Skeletal muscle tissue (tissue), 4 donors: Measurements from ENCODE around the gene NRP1. TPM values are rescaled to one million over a fixed set of nuclear protein-coding genes. Genes with fewer than 3 reads are reported as not detected.

Experiments
- H3K27ac ChIP-seq: one replicate; pipeline ENCODE4 v1.7.0; 2013; ENCODE audit warnings: mild to moderate bottlenecking, low read depth, low read length, inconsistent platforms
- H3K27me3 ChIP-seq, 3 donors: one replicate each; pipeline ENCODE4 v1.7.0; 2013; ENCODE audit warnings: low read length in 3 of 3; ENCODE audit not compliant: control insufficient read depth in 3 of 3, insufficient read depth in 3 of 3
- H3K36me3 ChIP-seq, 3 donors: one replicate each; pipeline ENCODE4 v1.7.0; 2013; ENCODE audit warnings: low read length in 3 of 3; ENCODE audit not compliant: control insufficient read depth in 3 of 3, insufficient read depth in 3 of 3
- H3K4me1 ChIP-seq, 3 donors: one replicate each; pipeline ENCODE4 v1.7.0; 2013; ENCODE audit warnings: low read length in 3 of 3, mild to moderate bottlenecking in 3 of 3; ENCODE audit not compliant: control insufficient read depth in 3 of 3, insufficient read depth in 3 of 3
- H3K4me3 ChIP-seq, 3 donors: one replicate each; pipeline ENCODE4 v1.7.0; 2013; ENCODE audit warnings: low read length in 3 of 3
- H3K9ac ChIP-seq, 3 donors: one replicate each; pipeline ENCODE4 v1.7.0; 2013; ENCODE audit warnings: low read length in 3 of 3, mild to moderate bottlenecking in 3 of 3, moderate library complexity in 2 of 3, low read depth in 1 of 3
- H3K9me3 ChIP-seq, 3 donors: one replicate each; pipeline ENCODE4 v1.7.0; 2013; ENCODE audit warnings: low read length in 3 of 3; ENCODE audit not compliant: control insufficient read depth in 3 of 3
- total RNA-seq: library from RNA; depleted of rRNA; stranded (reverse); fragments of >200 nt; gene quantifications from one replicate; pipeline ENCODE4 v1.2.3, GENCODE V29; 2014
- donor health status: Osteomylitis.

The NRP1 gene
- total RNA-seq, 1 donor from 2014 or later: 120 TPM

GRCh38 chr10:33189808-33190207 is 144.7 kb downstream of the NRP1 start:
- Histone ChIP-seq H3K27me3 (no peaks in the 10 kb centered on the region), H3K27ac (no peak overlapping the region), H3K9ac (no peak overlapping the region), H3K9me3 (no peaks in the 10 kb centered on the region), H3K4me3 (no peak overlapping the region), H3K36me3 (peaks cover 18 to 42% (median 27%) of the 10 kb centered on the region in 3 donors), H3K4me1 (peaks cover 0 to 4% (median 4%) of the 10 kb centered on the region in 3 donors)

- H3K4me3 ChIP-seq: no peak overlapping the region
- H3K27ac ChIP-seq: no peak overlapping the region
- no peak overlapping the region for H3K9ac ChIP-seq
- no peaks in the 10 kb centered on the region for H3K9me3 ChIP-seq
- peaks cover 0 to 4% (median 4%) of the 10 kb centered on the region in 3 donors for H3K4me1 ChIP-seq
- H3K27me3 ChIP-seq: no peaks in the 10 kb centered on the region
- peaks cover 20 to 42% (median 28%) of the 10 kb centered on the region in 3 donors for H3K36me3 ChIP-seq
These were observed 145.1 kb downstream of the NRP1 start for GRCh38 chr10:33189363-33189762.

DNA sequence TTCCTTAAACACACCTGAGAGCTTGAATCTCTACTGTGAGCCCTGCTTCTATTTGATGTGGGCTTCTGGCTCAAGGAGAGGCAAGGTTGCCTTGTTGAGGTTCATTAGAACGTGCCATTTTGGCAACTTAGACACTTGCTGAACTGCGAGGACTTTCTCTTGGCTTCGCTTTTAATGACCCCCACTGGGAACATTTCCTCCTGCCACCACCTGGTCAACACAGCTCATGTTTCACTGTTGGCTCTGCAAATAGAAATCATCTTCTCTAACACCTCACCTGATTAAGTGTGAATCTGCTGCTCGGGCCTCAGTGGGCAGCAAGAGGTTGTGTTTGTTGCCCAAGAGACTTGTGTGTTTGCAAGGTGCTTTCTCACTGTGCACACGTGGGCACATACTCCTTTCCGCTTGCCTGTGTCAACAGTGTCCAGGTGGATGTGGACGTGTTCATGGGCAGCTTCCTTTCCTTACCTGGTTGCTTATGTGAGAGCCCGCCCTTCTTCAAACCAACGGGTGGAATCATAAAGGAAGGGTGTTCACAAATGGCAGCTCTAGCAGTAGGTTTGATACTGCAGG is 147.0 kb downstream of the NRP1 start:
- Histone ChIP-seq H3K36me3 (peaks cover 24 to 54% (median 33%) of the 10 kb centered on the region in 3 donors), H3K4me3 (no peak overlapping the region), H3K9ac (no peak overlapping the region), H3K4me1 (peaks cover 0 to 4% (median 0%) of the 10 kb centered on the region in 3 donors), H3K27ac (no peak overlapping the region), H3K27me3 (no peaks in the 10 kb centered on the region), H3K9me3 (no peaks in the 10 kb centered on the region)

DNA sequence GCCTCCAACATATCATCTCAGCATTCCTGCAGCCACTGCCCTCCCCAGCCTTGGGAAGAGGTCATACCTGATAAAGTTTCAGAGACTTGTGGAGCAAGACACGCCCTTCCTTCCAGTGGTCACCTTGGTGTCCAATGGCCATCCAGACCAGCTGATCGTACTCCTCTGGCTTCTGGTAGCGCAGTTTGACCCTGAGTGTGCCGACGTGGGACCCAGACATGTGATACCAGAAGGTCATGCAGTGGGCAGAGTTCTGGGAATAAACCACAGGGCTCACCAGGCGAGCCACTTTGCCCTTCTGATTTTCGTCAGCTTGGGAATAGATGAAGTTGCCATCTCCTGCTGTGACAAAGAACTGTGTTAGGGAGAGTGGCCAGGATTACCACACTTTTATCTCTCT is 148.3 kb downstream of the NRP1 start:
- Histone ChIP-seq H3K4me1 (peaks cover 0 to 4% (median 0%) of the 10 kb centered on the region in 3 donors), H3K9ac (no peak overlapping the region), H3K36me3 (peaks cover 32 to 56% (median 45%) of the 10 kb centered on the region in 3 donors), H3K27ac (no peak overlapping the region), H3K27me3 (no peaks in the 10 kb centered on the region), H3K9me3 (no peaks in the 10 kb centered on the region), H3K4me3 (no peak overlapping the region)

DNA sequence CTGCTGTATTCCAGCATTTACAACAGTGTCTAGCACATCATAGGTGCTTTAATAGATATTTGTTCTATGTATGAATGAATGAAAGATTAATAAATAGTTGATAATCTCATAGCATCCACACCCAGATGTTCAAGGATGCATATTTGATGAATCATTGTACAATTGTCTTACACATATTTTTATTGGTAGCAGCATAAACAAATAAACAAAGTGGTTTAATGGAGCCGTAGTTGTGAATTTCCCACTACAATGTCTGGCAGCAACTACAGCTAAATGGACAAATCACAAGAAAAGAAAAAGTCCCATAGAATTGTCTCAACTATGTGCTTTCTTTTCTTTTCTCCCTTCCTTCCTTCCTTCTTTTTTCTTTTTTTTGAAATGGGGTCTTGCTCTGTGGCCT is 150.8 kb downstream of the NRP1 start:
- no peaks in the 10 kb centered on the region for H3K27me3 ChIP-seq
- no peak overlapping the region for H3K4me3 ChIP-seq
- H3K9me3 ChIP-seq: no peaks in the 10 kb centered on the region
- H3K36me3 ChIP-seq: peaks cover 40 to 66% (median 58%) of the 10 kb centered on the region in 3 donors
- H3K9ac ChIP-seq: no peak overlapping the region
- H3K4me1 ChIP-seq: peaks cover 0 to 4% (median 0%) of the 10 kb centered on the region in 3 donors
- H3K27ac ChIP-seq: no peak overlapping the region

DNA sequence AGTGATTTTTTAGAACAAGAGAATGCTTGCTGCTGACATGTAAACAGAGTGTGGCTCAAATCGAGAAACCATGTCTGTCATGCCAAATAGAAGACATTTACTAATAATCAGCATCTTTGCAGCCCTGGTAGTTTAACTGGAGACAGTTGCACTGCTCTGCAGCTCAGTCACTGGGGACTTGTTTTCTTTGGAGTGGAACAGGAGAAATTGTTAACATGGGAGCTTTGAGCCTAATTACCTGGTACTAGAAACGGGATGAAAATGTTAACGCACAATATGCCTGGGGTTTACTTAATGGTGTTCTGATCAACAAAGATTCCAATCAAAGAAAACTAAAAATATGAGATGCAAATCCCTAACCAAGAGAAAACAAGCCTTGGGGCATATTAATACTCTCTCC is 153.5 kb downstream of the NRP1 start:
- peaks cover 0 to 3% (median 0%) of the 10 kb centered on the region in 3 donors for H3K4me1 ChIP-seq
- H3K4me3 ChIP-seq: no peak overlapping the region
- no peak overlapping the region for H3K9ac ChIP-seq
- H3K9me3 ChIP-seq: no peaks in the 10 kb centered on the region
- no peak overlapping the region for H3K27ac ChIP-seq
- peaks cover 29 to 52% (median 43%) of the 10 kb centered on the region in 3 donors for H3K36me3 ChIP-seq
- no peaks in the 10 kb centered on the region for H3K27me3 ChIP-seq

DNA sequence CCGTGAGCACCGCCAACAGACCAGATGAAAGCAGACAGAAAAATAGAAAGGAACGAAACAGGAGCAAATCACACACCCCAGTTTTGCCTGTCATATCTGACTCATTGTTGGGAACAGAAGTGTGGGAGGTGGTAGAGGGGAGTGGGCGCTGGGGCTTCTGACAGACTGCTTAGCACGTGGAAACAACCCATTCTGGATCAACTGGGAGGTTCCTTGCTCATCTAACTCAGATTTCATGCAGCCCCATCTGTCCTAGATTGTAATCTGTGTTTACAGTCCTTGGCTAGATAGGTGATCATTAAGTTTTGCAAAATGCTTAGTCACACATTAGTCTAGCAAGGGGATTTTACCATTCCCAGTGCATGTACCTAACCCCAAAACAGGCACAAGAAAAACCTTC is 154.1 kb downstream of the NRP1 start:
- Histone ChIP-seq H3K9me3 (no peaks in the 10 kb centered on the region), H3K4me1 (peaks cover 0 to 3% (median 2%) of the 10 kb centered on the region in 3 donors), H3K27ac (no peak overlapping the region), H3K27me3 (no peaks in the 10 kb centered on the region), H3K36me3 (peaks cover 24 to 47% (median 39%) of the 10 kb centered on the region in 3 donors), H3K9ac (no peak overlapping the region), H3K4me3 (no peak overlapping the region)

DNA sequence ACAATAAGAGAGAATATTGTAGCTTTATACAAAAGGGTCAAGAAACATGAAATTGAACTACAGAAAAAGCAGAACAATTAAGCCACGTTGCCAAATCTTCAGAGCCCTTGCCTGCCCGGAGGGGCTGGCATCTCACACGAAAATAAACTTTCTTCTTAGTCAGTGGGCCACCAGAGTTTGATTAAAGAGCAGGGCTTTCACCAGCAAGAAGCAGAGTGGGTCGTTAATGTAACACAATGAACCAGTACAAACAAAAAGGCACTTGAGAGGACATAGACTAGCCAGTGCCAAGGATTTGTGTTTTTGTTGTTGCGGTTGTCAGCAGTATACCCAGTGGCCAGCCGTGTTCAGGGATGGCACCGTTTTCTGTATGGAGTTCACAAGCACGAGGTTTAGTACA is 155.4 kb downstream of the NRP1 start:
- Histone ChIP-seq H3K36me3 (peaks cover 19 to 43% (median 32%) of the 10 kb centered on the region in 3 donors), H3K9me3 (no peaks in the 10 kb centered on the region), H3K27me3 (no peaks in the 10 kb centered on the region), H3K4me1 (peaks cover 0 to 8% (median 3%) of the 10 kb centered on the region in 3 donors), H3K4me3 (no peak overlapping the region), H3K9ac (no peak overlapping the region), H3K27ac (no peak overlapping the region)

DNA sequence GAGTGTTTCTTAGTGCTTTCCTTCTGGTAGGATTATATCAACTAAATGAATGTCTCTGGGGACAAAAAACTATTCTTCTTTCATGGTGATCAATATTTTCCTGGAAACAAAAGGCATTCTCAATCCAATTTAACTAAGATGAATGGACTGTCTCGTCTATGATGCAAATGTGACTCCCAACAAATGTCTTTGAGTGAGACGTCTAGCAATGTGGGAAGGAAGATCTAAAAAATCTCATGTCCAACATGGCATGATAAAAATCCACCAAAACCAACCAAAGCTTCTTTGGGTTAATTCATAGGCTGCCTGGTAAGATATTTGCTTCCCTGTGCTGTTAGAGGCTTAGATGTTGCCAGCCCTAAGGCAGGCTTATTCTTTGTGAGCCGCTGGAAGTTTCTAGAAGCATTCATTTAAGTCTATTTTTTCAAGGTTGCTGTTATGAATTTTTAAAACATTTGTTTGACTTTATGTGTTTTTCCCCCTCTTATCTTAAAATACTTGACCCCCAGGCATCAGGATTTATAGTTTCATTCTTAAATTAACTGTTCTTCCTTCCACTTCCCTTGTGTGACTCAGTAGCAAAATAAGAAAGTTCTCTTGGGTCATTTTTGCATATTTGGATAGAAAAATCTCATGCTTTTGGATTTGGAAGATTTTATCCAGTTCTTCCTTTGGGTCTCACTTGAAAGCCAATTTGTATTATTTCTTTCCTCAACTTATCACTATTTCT is 156.3 kb downstream of the NRP1 start:
- no peak overlapping the region for H3K9ac ChIP-seq
- H3K27ac ChIP-seq: no peak overlapping the region
- no peaks in the 10 kb centered on the region for H3K9me3 ChIP-seq
- H3K27me3 ChIP-seq: no peaks in the 10 kb centered on the region
- H3K4me1 ChIP-seq: peaks cover 0 to 8% (median 3%) of the 10 kb centered on the region in 3 donors
- no peak overlapping the region for H3K4me3 ChIP-seq
- peaks cover 19 to 36% (median 32%) of the 10 kb centered on the region in 3 donors for H3K36me3 ChIP-seq

- no peaks in the 10 kb centered on the region for H3K27me3 ChIP-seq
These were observed 157.8 kb downstream of the NRP1 start for GRCh38 chr10:33176688-33177087.

More at GRCh38 chr10:33176688-33177087, 157.8 kb downstream of the NRP1 start:
- Histone ChIP-seq H3K27ac (no peak overlapping the region), H3K9me3 (no peaks in the 10 kb centered on the region), H3K4me1 (peaks cover 0 to 8% (median 3%) of the 10 kb centered on the region in 3 donors), H3K4me3 (no peak overlapping the region), H3K36me3 (peaks cover 12 to 25% (median 20%) of the 10 kb centered on the region in 3 donors), H3K9ac (no peak overlapping the region)
